GM21825 (cell line): ENCODE data around the gene OOSP3.
"Not testable (repeated sequence)": the region's sequence is repeated elsewhere in the genome, so short reads cannot be mapped to it uniquely, and the experiment has no call there.

ENCODE experiments used
- ATAC-seq: cut with Tn5 transposase; IDR thresholded peaks from one replicate; pipeline ENCODE4 v1.9.1; 2021; ENCODE audit warnings: mild to moderate bottlenecking, moderate library complexity; ENCODE audit not compliant: unreplicated experiment

OOSP3 gene

DNA sequence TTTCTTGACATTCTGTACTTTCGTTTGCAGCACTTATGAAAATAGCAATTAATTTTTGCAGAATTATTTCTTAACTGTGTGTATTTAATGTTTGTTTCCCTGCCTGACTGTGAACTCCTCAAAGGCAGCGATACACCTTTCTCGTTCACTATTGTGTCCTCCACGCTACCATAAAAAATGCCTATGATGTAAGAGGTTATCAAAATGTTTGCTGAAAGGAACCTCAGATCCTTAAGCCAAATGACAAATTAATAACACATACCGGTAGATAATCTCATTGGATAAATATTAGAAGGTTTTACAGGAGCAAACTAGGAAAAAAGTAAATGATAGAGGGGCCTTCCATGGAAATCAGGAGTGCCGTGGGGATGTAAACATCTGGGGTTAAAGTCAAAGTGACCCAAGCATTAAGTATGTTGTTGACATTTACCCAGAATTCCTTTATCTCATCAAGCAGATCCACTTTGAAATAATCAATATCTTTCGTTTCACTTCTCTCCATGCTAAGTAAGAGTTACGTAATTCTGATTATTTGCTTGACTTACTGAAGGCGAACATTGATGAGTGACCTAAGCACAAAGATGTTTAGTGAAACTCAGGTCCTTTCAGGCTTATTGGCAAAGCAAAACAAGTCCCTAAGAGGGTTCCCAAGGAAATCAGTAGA is 2.6 kb upstream of the OOSP3 start:
- ATAC-seq: no peak

DNA sequence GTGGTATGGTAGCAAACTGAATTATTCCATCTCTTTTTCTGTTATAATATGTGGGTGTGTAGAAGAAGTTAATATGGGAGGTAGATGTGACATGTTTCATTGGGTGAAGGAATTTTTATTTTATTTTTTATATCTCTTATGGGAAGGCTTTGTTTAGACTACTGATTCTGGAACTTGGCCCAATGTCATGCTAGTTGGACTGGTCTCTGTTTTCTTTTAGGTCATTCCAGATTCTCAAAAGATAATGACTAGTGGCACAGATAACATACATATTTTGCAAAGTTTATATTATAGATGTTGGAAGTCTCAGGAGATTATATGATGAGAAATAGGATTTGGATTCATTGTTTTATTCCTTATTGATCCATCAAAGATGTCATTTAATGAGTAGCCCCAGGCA is 1.3 kb upstream of the OOSP3 start:
- ATAC-seq: no peak

DNA sequence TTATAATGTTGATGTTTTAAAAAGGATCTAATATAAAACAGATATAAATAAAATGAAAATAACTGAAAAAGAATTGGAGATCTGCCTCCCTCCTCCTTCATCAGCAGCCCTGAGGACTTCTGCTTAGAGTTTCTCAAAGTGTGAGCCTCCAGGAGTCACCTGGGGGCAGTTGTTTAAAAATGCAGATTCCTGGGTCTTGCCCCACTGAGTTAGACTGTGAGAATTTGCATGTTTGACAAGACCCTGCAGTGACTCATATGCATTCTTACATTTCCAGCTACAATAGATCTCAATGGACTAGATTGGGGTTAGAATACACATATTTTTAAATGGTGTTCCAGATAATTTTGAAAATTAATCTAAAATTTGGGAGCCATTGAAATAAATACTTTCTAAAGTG is 798 bp upstream of the OOSP3 start:
- ATAC-seq: no peak

- no peak for ATAC-seq
These were observed 985 bp downstream of the OOSP3 start for GRCh38 chr11:59879567-59879966.

DNA sequence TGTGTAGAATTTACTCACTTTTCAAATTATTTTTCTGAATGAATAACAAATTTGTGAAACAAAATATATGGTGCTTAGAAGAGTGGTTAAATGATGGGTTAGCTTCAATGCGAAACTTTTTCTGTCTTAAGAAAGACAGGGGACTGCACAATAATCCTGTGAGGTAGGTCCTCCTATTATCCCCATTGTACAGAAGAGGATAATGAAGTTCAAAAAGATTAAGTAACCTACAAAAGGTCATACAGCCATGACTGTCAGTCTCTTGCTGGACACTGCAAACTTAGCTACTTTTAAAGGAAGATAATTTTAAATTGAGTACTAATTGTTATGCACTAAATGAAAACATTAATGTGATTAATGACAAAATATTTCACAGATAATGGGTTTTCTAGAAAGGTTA is 5.0 kb downstream of the OOSP3 start:
- no peak for ATAC-seq

- ATAC-seq: not testable (repeated sequence)
These were observed 8.6 kb downstream of the OOSP3 start for GRCh38 chr11:59887156-59887555.

DNA sequence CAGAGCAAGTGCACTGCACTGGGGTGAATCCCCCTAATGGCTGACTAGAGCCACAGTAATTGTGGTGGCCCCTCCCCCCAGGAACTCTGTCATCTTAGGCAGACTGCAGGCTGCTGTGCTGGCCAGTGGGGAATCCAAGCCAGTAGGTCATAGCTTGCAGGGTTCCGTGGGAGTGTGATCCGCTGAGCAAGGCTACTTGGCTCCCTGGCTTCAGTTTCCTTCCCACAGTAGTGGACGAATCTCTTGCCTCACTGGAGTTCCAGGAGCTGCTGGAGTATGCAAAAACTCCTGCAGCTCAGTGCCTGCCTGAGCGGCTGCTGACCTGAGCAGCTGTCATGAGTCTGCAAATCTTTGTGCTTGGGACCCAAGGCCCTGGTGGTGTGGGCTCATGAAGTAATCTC is 13.2 kb downstream of the OOSP3 start:
- no peak for ATAC-seq

DNA sequence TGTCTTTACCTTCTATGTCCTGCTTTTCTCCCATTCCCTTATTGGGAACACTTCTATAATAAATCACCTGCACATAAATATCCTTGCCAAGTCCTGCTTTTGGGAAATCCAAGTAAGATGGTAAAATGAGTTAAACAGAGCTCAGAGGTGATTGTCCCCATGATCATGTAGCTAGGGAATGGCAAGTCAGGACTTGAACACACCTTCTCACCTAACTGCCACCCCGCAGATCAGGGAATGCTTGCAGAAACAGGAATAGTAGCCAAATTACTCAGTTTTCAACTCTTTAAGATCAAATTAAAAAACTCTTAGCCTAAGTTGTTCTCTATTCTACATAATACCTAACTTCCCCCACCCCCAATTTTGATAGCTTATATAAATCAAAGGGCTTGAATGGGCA is 16.0 kb downstream of the OOSP3 start:
- ATAC-seq: no peak

- no peak for ATAC-seq
These were observed 19.5 kb downstream of the OOSP3 start for GRCh38 chr11:59898046-59898445.

DNA sequence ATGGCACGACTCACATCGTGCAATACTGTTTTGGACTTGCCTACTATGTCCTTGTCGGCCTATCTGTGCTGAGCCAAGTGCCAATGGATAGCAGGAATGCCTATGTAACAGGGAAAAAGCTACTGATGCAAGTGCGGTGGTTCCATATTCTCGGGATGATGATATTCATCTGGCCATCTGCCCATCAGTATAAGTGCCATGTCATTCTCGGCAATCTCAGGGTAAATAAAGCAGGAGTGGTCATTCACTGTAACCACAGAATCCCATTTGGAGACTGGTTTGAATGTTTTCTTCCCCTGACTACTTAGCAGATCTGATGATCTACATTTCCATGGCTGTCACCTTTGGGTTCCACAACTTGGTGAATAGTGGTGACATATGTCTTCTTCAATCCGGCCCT is 20.1 kb downstream of the OOSP3 start:
- no peak for ATAC-seq

DNA sequence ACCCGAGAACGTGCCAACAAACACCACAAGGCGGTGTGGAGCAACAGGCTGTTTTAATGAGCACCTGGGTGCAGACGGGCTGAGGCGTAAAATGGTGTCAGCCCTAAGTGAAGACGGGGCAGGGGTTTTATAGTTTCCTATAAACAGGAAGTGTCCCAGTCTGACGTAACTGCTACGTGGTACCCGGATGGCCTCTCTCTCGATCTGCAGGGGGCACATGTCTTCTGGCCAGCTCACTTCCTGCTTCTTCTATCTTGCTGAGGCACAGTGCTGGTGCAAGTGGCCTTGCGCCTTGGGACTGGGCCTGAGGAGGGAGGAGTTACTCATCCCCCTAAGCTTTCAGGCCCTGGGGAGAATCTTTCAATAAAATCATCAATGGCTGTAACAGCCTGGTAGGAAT is 20.9 kb downstream of the OOSP3 start:
- ATAC-seq: no peak

- no peak for ATAC-seq
These were observed 22.0 kb downstream of the OOSP3 start for GRCh38 chr11:59900366-59901126.

DNA sequence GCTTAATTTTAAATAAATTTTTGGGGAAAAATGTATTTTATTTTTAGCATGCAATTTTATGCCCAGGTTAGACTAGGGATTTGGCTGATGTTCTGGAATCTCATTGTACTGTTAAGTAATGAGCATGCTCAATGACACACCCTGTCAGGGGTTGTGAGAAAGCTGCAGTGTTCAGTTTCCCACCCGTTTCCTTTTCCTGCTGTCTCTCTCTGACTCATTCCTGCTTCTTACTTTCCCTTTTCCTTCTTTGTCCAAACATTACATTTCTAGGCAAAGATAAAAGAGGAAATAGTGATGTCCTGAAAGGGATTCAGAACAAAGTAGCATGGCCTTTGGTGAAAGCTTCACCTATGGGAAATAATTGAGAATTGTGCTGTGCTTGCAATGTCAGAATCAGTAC is 22.7 kb downstream of the OOSP3 start:
- ATAC-seq: no peak

GRCh38 chr11:59903569-59903968 is 25.0 kb downstream of the OOSP3 start:
- not testable (repeated sequence) for ATAC-seq

DNA sequence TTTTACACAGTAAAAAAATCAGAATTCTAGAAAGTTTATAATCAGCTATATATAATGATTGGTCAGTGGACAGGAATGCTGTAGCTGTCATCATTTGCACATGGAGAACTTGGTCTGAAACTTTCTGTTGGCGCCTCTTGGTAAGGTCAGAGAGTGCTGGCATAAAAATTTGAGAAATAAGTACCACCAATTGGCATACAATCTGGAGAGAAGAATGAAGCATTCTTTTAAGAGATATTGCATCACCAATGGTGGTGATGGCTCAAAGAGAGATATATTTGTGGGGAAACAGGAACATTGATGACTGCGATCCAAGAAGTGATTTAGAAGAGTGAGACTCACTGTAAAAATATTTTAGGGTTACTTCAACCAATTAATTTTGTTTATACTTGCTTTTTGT is 39.9 kb downstream of the OOSP3 start:
- ATAC-seq: no peak

DNA sequence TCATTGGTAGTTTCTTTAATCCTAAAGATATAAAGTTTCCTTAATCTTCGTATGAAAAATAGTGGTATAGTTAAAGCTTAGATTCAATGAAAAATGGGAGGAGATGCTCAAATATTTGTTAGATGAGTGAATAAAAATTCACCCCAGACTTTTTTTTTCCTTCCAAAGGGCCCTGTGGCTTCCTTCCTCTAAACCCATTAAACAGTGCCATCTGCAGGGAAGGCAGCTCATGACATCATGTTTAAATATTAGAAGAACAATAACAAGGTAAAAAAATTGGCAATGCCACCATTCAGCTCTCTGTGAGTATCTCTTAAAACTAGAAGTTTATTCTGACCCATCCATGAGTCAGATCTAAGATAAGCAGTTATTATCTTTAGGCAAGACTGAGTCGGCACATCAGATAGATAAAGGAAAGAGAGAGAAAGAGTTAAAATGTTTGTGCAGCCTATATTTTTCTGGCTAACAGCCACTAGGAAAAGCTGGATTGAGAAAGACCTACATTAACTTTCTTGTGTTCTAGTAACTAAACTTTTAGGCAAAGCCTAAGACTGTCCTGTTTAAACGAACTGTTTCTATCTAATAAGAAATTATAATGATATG is 40.5 kb downstream of the OOSP3 start:
- no peak for ATAC-seq

GRCh38 chr11:59923813-59924212 is 45.2 kb downstream of the OOSP3 start:
- no peak for ATAC-seq

DNA sequence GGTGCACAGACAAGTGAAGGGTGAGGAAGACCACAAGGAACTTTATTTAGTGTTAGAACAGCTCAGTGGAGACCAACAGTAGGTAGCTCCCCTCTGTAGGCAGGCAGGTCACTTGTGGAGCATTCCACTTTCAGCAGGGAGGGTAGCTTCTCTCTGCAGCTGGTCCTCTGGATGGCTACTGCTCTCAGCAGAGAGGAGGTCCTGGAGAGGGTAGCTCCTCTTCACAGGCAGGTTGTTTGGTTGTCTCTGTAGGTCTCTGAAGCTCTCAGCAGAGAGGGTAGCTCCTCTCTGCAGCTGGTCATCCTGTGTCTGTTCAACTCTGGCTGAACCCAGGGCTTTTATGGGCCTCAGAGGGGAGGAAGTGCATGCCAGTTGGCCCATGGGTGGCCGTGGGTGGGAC is 53.1 kb downstream of the OOSP3 start:
- no peak for ATAC-seq

DNA sequence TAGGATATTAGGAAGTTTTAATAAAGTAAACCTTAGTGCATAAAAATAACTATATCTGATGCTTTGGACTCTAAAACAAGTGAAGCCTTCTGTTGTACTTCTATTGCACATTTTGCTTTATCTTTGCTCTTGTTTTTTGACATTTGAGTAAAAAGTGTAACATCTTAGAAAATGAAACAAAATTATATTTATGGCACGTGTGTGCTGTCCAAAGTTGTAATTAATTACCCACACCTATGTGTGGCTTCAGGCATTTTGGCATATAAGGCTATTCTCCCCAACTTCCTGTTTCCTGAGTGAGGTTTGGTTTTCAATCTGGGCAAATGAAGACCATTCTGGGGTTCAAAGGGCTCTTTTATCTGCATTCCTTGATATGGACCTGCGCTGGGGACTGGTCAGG is 59.5 kb downstream of the OOSP3 start, which contains the start of gene OOSP1:
OOSP1 (plus strand) TSS at position 301 of the 400 bp plus-strand sequence; CDS start at position 324, 23 bp downstream.
- ATAC-seq: no peak

- ATAC-seq: no peak
These were observed 60.1 kb downstream of the OOSP3 start for GRCh38 chr11:59938718-59939117.

DNA sequence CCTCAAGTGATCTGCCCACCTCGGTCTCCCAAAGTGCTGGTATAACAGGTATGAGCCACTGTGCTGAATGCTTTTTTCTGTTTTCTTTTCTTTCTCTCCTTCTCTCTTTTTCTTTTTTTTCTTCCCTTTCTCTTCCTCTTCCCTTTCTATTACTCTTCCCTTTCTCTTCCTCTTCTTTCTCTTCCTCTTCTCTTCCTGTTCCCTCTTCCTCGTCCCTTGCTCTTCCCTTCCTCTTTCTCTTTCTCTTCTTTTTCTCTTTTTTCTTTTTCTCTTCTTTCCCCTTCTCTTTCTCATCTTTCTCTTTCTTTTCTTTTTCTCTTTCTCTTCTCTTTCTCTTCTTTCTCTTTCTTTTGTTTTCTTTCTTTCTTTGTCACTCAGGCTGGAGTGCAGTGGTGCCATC is 60.9 kb downstream of the OOSP3 start:
- ATAC-seq: no peak

DNA sequence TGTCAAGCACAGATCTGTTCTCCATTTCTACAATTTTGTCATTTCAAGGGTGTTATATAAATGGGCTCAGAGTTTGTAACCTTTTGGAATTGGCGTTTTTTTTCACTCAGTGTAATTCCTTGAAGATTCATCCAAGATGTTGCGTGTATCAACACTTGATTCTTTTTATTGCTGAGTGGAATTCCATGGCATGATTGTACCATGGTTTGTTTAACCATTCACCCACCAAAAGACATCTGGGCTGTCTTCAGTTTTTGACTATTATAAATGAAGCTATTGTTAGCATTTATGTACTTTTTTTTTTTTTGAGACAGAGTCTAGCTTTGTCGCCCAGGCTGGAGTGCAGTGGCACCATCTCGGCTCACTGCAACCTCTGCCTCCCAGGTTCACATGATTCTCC is 62.5 kb downstream of the OOSP3 start:
- ATAC-seq: no peak
